Measurements from ENCODE around the gene FBXO28. TPM values are rescaled to one million over a fixed set of nuclear protein-coding genes. Genes with fewer than 3 reads are reported as not detected.

Gene FBXO28, protein sequence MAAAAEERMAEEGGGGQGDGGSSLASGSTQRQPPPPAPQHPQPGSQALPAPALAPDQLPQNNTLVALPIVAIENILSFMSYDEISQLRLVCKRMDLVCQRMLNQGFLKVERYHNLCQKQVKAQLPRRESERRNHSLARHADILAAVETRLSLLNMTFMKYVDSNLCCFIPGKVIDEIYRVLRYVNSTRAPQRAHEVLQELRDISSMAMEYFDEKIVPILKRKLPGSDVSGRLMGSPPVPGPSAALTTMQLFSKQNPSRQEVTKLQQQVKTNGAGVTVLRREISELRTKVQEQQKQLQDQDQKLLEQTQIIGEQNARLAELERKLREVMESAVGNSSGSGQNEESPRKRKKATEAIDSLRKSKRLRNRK
- 35.4 and 52.1 TPM in 2 replicates for total RNA-seq (ENCODE audit: low replicate concordance)

DNA sequence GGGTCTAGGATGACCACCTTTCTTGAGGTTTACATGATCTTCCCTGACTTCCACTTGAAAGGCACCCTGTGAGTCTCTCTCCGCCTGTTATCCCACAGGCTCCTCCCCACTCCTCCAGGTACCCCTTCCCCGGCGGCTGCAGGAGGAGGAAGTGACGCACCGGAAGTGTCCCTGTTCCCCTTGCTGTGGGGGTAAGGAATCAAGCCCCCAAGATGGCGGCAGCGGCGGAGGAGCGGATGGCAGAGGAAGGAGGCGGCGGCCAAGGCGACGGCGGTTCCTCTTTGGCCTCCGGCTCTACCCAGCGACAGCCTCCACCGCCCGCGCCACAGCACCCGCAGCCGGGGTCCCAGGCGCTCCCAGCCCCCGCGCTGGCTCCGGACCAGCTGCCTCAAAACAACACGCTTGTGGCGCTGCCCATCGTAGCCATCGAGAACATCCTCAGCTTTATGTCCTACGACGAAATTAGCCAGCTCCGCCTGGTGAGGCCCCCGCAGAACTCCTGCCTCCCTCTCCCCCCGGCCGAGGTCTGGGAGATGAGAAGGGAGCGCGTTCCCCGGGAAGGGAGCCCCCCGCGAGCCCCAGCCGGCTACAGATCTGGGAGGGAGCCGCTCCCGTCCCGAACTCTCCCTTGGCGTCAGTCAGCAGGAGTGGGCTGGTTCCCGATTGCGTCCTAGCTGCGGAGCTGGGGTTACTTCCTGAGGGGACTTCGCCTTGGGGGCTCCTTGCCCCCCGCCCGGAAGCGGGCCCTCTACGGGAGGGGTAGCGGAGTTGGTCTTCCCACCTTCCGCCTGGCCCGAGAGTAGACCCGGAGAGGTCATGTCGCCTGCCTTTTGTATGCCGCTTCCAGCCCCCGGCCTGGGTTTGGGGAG lies at the start of gene FBXO28:
FBXO28 (plus strand) TSS at position 194 of the 869 bp plus-strand sequence; CDS start at position 213, 19 bp downstream.
- no peaks in the 10 kb centered on the region for H3K36me3 ChIP-seq
- H2AFZ ChIP-seq (replicated peaks), result peak within 1 kb of the TSS; percentile 90
- Mint-ChIP-seq H3K4me1 (peaks cover 21% of the 10 kb centered on the region), H3K27ac (peak within 1 kb of the TSS; percentile 31), H3K9me3 (no peaks in the 10 kb centered on the region), H3K4me3 (peak within 1 kb of the TSS; percentile 93), H3K27me3 (ENCODE audit: insufficient read depth, low read depth) (peaks cover under 1% of the 10 kb centered on the region), H3K36me3 (peaks cover 2% of the 10 kb centered on the region)
- H3K9ac ChIP-seq, result peak within 1 kb of the TSS; percentile 93
- peaks cover 37% of the 10 kb centered on the region for H4K20me1 ChIP-seq (ENCODE audit: low read depth)
- TF ChIP-seq, protein P1, sequence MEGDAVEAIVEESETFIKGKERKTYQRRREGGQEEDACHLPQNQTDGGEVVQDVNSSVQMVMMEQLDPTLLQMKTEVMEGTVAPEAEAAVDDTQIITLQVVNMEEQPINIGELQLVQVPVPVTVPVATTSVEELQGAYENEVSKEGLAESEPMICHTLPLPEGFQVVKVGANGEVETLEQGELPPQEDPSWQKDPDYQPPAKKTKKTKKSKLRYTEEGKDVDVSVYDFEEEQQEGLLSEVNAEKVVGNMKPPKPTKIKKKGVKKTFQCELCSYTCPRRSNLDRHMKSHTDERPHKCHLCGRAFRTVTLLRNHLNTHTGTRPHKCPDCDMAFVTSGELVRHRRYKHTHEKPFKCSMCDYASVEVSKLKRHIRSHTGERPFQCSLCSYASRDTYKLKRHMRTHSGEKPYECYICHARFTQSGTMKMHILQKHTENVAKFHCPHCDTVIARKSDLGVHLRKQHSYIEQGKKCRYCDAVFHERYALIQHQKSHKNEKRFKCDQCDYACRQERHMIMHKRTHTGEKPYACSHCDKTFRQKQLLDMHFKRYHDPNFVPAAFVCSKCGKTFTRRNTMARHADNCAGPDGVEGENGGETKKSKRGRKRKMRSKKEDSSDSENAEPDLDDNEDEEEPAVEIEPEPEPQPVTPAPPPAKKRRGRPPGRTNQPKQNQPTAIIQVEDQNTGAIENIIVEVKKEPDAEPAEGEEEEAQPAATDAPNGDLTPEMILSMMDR (IDR thresholded peaks at IDR 0.05), result no peak
- TF ChIP-seq EZH2 (IDR thresholded peaks at IDR 0.05) (no peak), EZH2phosphoT487 (IDR thresholded peaks at IDR 0.05) (no peak)
- no peaks in the 10 kb centered on the region for H3K9me3 ChIP-seq (ENCODE audit: low read depth)
- peak within 1 kb of the TSS; percentile 89 for H3K4me3 ChIP-seq
- peaks cover 57% of the 10 kb centered on the region for H3K79me2 ChIP-seq (ENCODE audit: low read depth)
- peak within 1 kb of the TSS; percentile 99 for H3K4me2 ChIP-seq
- H3K27me3 ChIP-seq, result no peaks in the 10 kb centered on the region
- peaks cover 17% of the 10 kb centered on the region for H3K4me1 ChIP-seq
- DNase-seq (ENCODE audit: low spot score), result peak; percentile 96
- peak within 1 kb of the TSS; percentile 83 for H3K27ac ChIP-seq
- peaks cover 6% of the 10 kb centered on the region for H3F3A ChIP-seq (ENCODE audit: low read depth)

DNA sequence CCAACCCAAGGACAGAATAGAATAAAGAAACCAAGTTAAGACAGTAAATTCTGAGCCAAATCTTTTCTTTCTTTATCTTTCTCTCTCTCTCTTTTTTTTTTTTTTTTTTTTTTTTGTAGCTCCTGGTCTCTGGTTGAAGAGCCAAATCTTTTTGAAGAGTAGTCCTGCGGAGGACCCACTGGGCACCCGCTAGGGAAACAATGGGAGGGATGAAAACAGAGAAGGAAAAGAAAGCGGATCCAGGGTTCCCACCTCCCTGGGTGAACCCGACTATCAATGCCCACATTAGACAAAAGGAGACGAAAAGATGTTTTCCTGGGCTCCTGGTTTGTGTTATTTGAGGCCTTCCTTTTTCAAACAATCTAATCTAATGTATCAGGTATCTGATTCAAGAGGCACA lies 49.8 kb upstream of the FBXO28 start:
- Histone ChIP-seq H3K9me3 (ENCODE audit: low read depth) (no peaks in the 10 kb centered on the region), H3K4me2 (peak overlapping the region; percentile 68), H3K9ac (no peak overlapping the region), H3K79me2 (ENCODE audit: low read depth) (no peaks in the 10 kb centered on the region), H3K4me1 (peaks cover 39% of the 10 kb centered on the region), H3F3A (ENCODE audit: low read depth) (peaks cover 16% of the 10 kb centered on the region), H3K4me3 (peak overlapping the region; percentile 21), H3K27me3 (no peaks in the 10 kb centered on the region), H3K27ac (peak overlapping the region; percentile 20), H3K36me3 (no peaks in the 10 kb centered on the region), H4K20me1 (ENCODE audit: low read depth) (no peaks in the 10 kb centered on the region), H2AFZ (replicated peaks) (peak overlapping the region; percentile 10)
- peaks cover 16% of the 10 kb centered on the region for H3K4me1 Mint-ChIP-seq
- H3K9me3 Mint-ChIP-seq, result peaks cover 7% of the 10 kb centered on the region
- DNase-seq (ENCODE audit: low spot score), result peak; percentile 51
- H3K36me3 Mint-ChIP-seq, result no peaks in the 10 kb centered on the region
- peaks cover 3% of the 10 kb centered on the region for H3K27me3 Mint-ChIP-seq (ENCODE audit: insufficient read depth, low read depth)
- TF ChIP-seq EZH2 (IDR thresholded peaks at IDR 0.05) (no peak), EZH2phosphoT487 (IDR thresholded peaks at IDR 0.05) (no peak)
- TF ChIP-seq, protein P1 (IDR thresholded peaks at IDR 0.05), result no peak
- no peak overlapping the region for H3K4me3 Mint-ChIP-seq
- no peak overlapping the region for H3K27ac Mint-ChIP-seq

DNA sequence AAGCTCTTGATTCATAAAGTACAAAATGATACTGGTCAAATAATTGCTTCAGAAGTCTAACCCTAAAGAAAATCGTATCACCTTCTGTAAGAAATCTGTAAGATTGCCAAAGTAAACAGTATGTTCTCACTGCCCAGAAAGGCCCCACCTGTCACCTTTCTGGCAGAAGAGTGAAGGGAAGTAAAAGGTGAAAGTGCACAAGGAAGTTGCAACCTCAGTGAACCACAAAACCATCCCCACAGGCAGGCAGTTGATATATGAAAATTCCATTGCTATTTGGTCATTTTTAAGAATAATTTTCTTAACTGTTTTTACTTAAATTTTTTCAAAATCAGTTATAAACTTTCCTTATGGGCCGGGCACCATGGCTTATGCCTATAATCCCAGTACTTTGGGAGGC lies 48.5 kb upstream of the FBXO28 start:
- Histone ChIP-seq H3K9ac (no peak overlapping the region), H3K4me2 (no peak overlapping the region), H4K20me1 (ENCODE audit: low read depth) (no peaks in the 10 kb centered on the region), H2AFZ (replicated peaks) (no peak overlapping the region), H3K27ac (no peak overlapping the region), H3K79me2 (ENCODE audit: low read depth) (no peaks in the 10 kb centered on the region), H3K36me3 (no peaks in the 10 kb centered on the region), H3K27me3 (no peaks in the 10 kb centered on the region), H3K9me3 (ENCODE audit: low read depth) (no peaks in the 10 kb centered on the region), H3K4me3 (no peak overlapping the region), H3F3A (ENCODE audit: low read depth) (peaks cover 29% of the 10 kb centered on the region), H3K4me1 (peaks cover 51% of the 10 kb centered on the region)
- Mint-ChIP-seq H3K4me1 (peaks cover 23% of the 10 kb centered on the region), H3K27me3 (ENCODE audit: insufficient read depth, low read depth) (peaks cover 5% of the 10 kb centered on the region), H3K9me3 (peaks cover 2% of the 10 kb centered on the region), H3K36me3 (no peaks in the 10 kb centered on the region), H3K27ac (no peak overlapping the region), H3K4me3 (no peak overlapping the region)
- no peak for DNase-seq (ENCODE audit: low spot score)
- TF ChIP-seq EZH2phosphoT487 (IDR thresholded peaks at IDR 0.05), result no peak
- no peak for TF ChIP-seq EZH2 (IDR thresholded peaks at IDR 0.05)
- TF ChIP-seq, protein P1 (IDR thresholded peaks at IDR 0.05), result no peak
